ENCODE data around the gene FOXE3.

DNA sequence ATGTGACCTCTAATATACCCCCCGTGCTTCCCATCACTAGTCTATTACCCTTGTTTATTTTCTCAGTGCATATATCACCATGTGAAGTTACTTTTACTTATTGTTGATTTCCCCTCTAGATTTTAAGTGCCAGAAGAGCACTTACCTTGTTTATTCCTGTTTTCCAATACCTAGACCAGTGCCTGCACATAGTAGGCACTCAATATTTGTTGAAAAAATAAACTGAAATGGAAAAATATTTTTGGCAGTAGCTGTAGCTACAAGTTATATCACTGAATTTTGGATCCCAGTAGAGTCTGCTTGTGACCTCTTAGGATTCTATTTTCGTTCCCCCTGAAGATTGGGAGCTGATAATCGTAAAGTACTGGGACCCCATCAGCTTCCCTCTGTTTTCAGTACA, 32.0 kb upstream of the FOXE3 start:
- TF ChIP-seq GATA2 (IDR thresholded peaks at IDR 0.05; ENCODE audit: low read depth, low read length) (no peak), GATA3 (IDR thresholded peaks at IDR 0.05; ENCODE audit: low read depth, low read length) (no peak)

Data from SH-SY5Y (cell line).